ENCODE measurements around the gene MYL11.

MYL11 gene

GRCh38 chr16:30406795-30407101, 32.1 kb downstream of the MYL11 start:
- H3K9me3 ChIP-seq (ENCODE audit: control insufficient read depth, insufficient read depth, low read depth, low read length): no peaks in the 10 kb centered on the region
- H3K36me3 ChIP-seq (ENCODE audit: control insufficient read depth in 2 of 2, insufficient read depth in 1 of 2, low read length in 2 of 2): peaks cover 0 to 26% of the 10 kb centered on the region in 2 experiments; a peak in 2 of 3 replicates
- H3K27ac ChIP-seq (ENCODE audit: extremely low read depth, low read depth, low read length): peak overlapping the region; percentile 92
- TF ChIP-seq SCRT2 (tag by site-specific recombination; IDR thresholded peaks at IDR 0.05): no peak
- TF ChIP-seq ZNF350 (tag by site-specific recombination; IDR thresholded peaks at IDR 0.05): no peak
- no peak for TF ChIP-seq ZNF10 (tag by site-specific recombination; IDR thresholded peaks at IDR 0.05)
- no peak for TF ChIP-seq ZFP41 (tag by site-specific recombination; IDR thresholded peaks at IDR 0.05; ENCODE audit: borderline replicate concordance)
- no peak for TF ChIP-seq ZNF626 (tag by site-specific recombination; IDR thresholded peaks at IDR 0.05)
- TF ChIP-seq SETDB1 (IDR thresholded peaks at IDR 0.05; ENCODE audit: insufficient read length, low read length): no peak
- TF ChIP-seq ZSCAN23 (tag by site-specific recombination; IDR thresholded peaks at IDR 0.05): no peak
- TF ChIP-seq, protein P1, sequence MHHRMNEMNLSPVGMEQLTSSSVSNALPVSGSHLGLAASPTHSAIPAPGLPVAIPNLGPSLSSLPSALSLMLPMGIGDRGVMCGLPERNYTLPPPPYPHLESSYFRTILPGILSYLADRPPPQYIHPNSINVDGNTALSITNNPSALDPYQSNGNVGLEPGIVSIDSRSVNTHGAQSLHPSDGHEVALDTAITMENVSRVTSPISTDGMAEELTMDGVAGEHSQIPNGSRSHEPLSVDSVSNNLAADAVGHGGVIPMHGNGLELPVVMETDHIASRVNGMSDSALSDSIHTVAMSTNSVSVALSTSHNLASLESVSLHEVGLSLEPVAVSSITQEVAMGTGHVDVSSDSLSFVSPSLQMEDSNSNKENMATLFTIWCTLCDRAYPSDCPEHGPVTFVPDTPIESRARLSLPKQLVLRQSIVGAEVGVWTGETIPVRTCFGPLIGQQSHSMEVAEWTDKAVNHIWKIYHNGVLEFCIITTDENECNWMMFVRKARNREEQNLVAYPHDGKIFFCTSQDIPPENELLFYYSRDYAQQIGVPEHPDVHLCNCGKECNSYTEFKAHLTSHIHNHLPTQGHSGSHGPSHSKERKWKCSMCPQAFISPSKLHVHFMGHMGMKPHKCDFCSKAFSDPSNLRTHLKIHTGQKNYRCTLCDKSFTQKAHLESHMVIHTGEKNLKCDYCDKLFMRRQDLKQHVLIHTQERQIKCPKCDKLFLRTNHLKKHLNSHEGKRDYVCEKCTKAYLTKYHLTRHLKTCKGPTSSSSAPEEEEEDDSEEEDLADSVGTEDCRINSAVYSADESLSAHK (tag by site-specific recombination; IDR thresholded peaks at IDR 0.05): no peak
- TF ChIP-seq ZNF610 (tag by site-specific recombination; IDR thresholded peaks at IDR 0.05; ENCODE audit: borderline replicate concordance): no peak
- no peak for TF ChIP-seq ZNF555 (tag by site-specific recombination; conservative IDR thresholded peaks at IDR 0.05)
- ChIA-PET POLR2A (interaction anchor here (1.0 to 5.9 kb wide), 18 partner anchors 7 to 314 kb away, joined by 3 to 64 read pairs (median 6); partner anchors contain the start of genes CD2BP2, DCTPP1, FBRS and TBC1D10B), CTCF (interaction anchor here (1.0 to 2.5 kb wide), 4 partner anchors 23 to 315 kb away, joined by 3 to 11 read pairs (median 8); partner anchors contain the start of genes DCTPP1 and TBX6)
- H3K4me1 ChIP-seq (ENCODE audit: control insufficient read depth, insufficient read depth, low read length): peaks cover 5% of the 10 kb centered on the region; the same call in 1 of the 2 replicates
- H3K4me3 ChIP-seq (ENCODE audit: low read depth, low read length): peak overlapping the region; percentile 82

GRCh38 chr16:30407102-30407803, 32.7 kb downstream of the MYL11 start, which contains the start of gene ZNF771:
ZNF771 (plus strand) TSS chr16:30407606; CDS start chr16:30408054, 448 bp downstream.
- Histone ChIP-seq H3K27ac (ENCODE audit: extremely low read depth, low read depth, low read length) (peak within 1 kb of the TSS; percentile 92), H3K4me3 (ENCODE audit: low read depth, low read length) (peak within 1 kb of the TSS; percentile 82), H3K9me3 (ENCODE audit: control insufficient read depth, insufficient read depth, low read depth, low read length) (no peaks in the 10 kb centered on the region), H3K36me3 (ENCODE audit: control insufficient read depth in 2 of 2, insufficient read depth in 1 of 2, low read length in 2 of 2) (peaks cover 0 to 31% of the 10 kb centered on the region in 2 experiments; a peak in 2 of 3 replicates), H3K4me1 (ENCODE audit: control insufficient read depth, insufficient read depth, low read length) (peaks cover 5% of the 10 kb centered on the region; the same call in 1 of the 2 replicates)
- CTCF ChIA-PET: interaction anchor here (0.6 to 2.9 kb wide), 14 partner anchors 9 to 376 kb away, joined by 3 to 16 read pairs (median 4); partner anchors contain the start of genes DCTPP1, TBX6 and TLCD3B
- POLR2A ChIA-PET: interaction anchor here (0.5 to 5.9 kb wide), 24 partner anchors 8 to 583 kb away, joined by 3 to 64 read pairs (median 5); partner anchors contain the start of genes ALDOA, CD2BP2, DCTPP1 and FBRS
- TF ChIP-seq EGR2 (tag by site-specific recombination; IDR thresholded peaks at IDR 0.05; ENCODE audit: low read depth) (peak; percentile 95), ZNF621 (tag by site-specific recombination; IDR thresholded peaks at IDR 0.05) (no peak), ZNF792 (tag by site-specific recombination; IDR thresholded peaks at IDR 0.05) (no peak), HOXC10 (CRISPR knock-in tag; IDR thresholded peaks at IDR 0.05) (no peak), ZNF23 (tag by site-specific recombination; IDR thresholded peaks at IDR 0.05; ENCODE audit: borderline replicate concordance) (no peak), ZNF157 (tag by site-specific recombination; IDR thresholded peaks at IDR 0.05) (no peak), ZNF560 (tag by site-specific recombination; IDR thresholded peaks at IDR 0.05; ENCODE audit: borderline replicate concordance) (no peak), BCL11B (tag by site-specific recombination; IDR thresholded peaks at IDR 0.05; ENCODE audit: low read depth) (peak; percentile 35; the same call in 1 of the 2 replicates), OSR2 (tag by site-specific recombination; IDR thresholded peaks at IDR 0.05) (no peak; the same call in 1 of the 2 replicates), ZNF311 (tag by site-specific recombination; IDR thresholded peaks at IDR 0.05; ENCODE audit: borderline replicate concordance) (no peak), ZNF202 (tag by site-specific recombination; IDR thresholded peaks at IDR 0.05; ENCODE audit: borderline replicate concordance) (no peak), ZSCAN23 (tag by site-specific recombination; IDR thresholded peaks at IDR 0.05) (peak; percentile 15; the same call in 1 of the 2 replicates), ZSCAN4 (tag by site-specific recombination; IDR thresholded peaks at IDR 0.05) (no peak), ZNF239 (tag by site-specific recombination; IDR thresholded peaks at IDR 0.05) (no peak), IKZF3 (tag by site-specific recombination; IDR thresholded peaks at IDR 0.05) (no peak), ZNF473 (tag by site-specific recombination; IDR thresholded peaks at IDR 0.05) (no peak), ZNF843 (tag by site-specific recombination; IDR thresholded peaks at IDR 0.05) (peak; percentile 66; the same call in 1 of the 2 replicates), ZNF354C (tag by site-specific recombination; IDR thresholded peaks at IDR 0.05; ENCODE audit: borderline replicate concordance, low read depth) (no peak), ZNF404 (tag by site-specific recombination; IDR thresholded peaks at IDR 0.05) (no peak), ZNF175 (tag by site-specific recombination; IDR thresholded peaks at IDR 0.05) (no peak), SCRT2 (tag by site-specific recombination; IDR thresholded peaks at IDR 0.05) (peak; percentile 99), TRIM28 (IDR thresholded peaks at IDR 0.05; ENCODE audit: borderline replicate concordance, low read length) (0 out of 2 replicates have a peak, but pooled peaks have one; percentile 37), ZNF324 (tag by site-specific recombination; IDR thresholded peaks at IDR 0.05) (peak; percentile 78)

All from HEK293 (cell line).